Sigmoid colon (tissue), 7 donors: ENCODE data around the gene CEP170B. TPM values are rescaled to one million over a fixed set of nuclear protein-coding genes. Genes with fewer than 3 reads are reported as not detected.

Experiments
- DNase-seq: peaks from one replicate; pipeline ENCODE4 v3.0.0-alpha.2; 2019
- H3K27ac ChIP-seq, 4 donors: fragments of 200-600 bp; sonication (generic); one replicate each; pipeline ENCODE4 v1.5.1; 2016 to 2019; ENCODE audit warnings: mild to moderate bottlenecking in 1 of 4
- H3K27me3 ChIP-seq, 3 donors: fragments of 200-600 bp; sonication (generic); one replicate each; pipeline ENCODE4 v1.5.1; 2019; ENCODE audit warnings: mild to moderate bottlenecking in 1 of 3
- H3K36me3 ChIP-seq, 4 donors: fragments of 200-600 bp; sonication (generic); one replicate each; pipeline ENCODE4 v1.5.1; 2016 to 2019
- H3K4me1 ChIP-seq, 4 donors: fragments of 200-600 bp; sonication (generic); one replicate each; pipeline ENCODE4 v1.5.1; 2017 to 2019
- H3K4me3 ChIP-seq, 4 donors: fragments of 200-600 bp; sonication (generic); one replicate each; pipeline ENCODE4 v1.5.1; 2017 to 2019; ENCODE audit warnings: mild to moderate bottlenecking in 2 of 4, moderate library complexity in 1 of 4
- H3K9me3 ChIP-seq, 4 donors: fragments of 200-600 bp in 3 of 4; sonication (generic) in 3 of 4; one replicate each; pipeline versions ENCODE4 v1.5.1 to v1.6.1; 2013 to 2019
- CTCF ChIP-seq, 4 experiments: fragments of 450-650 bp in 3 of 4; fragments of 200-600 bp in 1 of 4; IDR thresholded peaks; one replicate each; pipeline ENCODE4 v1.5.1; 2016 to 2019; ENCODE audit warnings: antibody characterized with exemption in 4 of 4, mild to moderate bottlenecking in 3 of 4, moderate library complexity in 2 of 4
- EP300 ChIP-seq, 4 donors: sonication (generic); formaldehyde crosslinking; IDR thresholded peaks; one replicate each; pipeline ENCODE4 v1.6.1; 2017; ENCODE audit warnings: antibody characterized with exemption in 4 of 4
- POLR2A ChIP-seq, 2 donors: fragments of 450-650 bp; IDR thresholded peaks; one replicate each; pipeline ENCODE4 v1.6.1; 2016; ENCODE audit warnings: antibody characterized with exemption in 2 of 2, mild to moderate bottlenecking in 2 of 2, moderate library complexity in 2 of 2
- POLR2AphosphoS5 ChIP-seq, 4 donors: sonication (generic); formaldehyde crosslinking; IDR thresholded peaks; one replicate each; pipeline ENCODE4 v1.6.1; 2017; ENCODE audit warnings: antibody characterized with exemption in 4 of 4
- WGBS, 2 donors: extraction: QIAGEN DNeasy Blood & Tissue Kit; methylation state at CpG; one replicate each; pipeline ENCODE4 v1.1.7; 2013; 5-methylcytosine and 5-hydroxymethylcytosine counted together
- intact Hi-C: fragments of 100-400 bp; cut with DNase I; formaldehyde crosslinking; loops from one replicate; pipeline ENCODE4 v1.15.1; 2023
- polyA plus RNA-seq, 3 donors: library from polyadenylated mRNA; stranded (reverse); fragments of 200-250 nt; gene quantifications; one replicate each; pipeline ENCODE4 v1.2.3, GENCODE V29; 2013
- total RNA-seq, 4 donors: library from RNA; depleted of rRNA; stranded (reverse); fragments of >200 nt; gene quantifications; one replicate each; pipeline ENCODE4 v1.1.0, GENCODE V29; 2016
- donor health status: healthy with polysubstance abuse.
- donor health status: Bipolar disorder and iron deficiency.
- donor health status: healthy.

Gene CEP170B
- total and polyA plus RNA-seq, 7 donors: 5.4 to 60.0 (median 14.9) TPM

GRCh38 chr14:104935026-104935650 is 70.1 kb downstream of the CEP170B start:
- Histone ChIP-seq H3K4me3 (no peak overlapping the region), H3K9me3 (no peaks in the 10 kb centered on the region), H3K27ac (peak overlapping the region in 1 of 4 donors; percentile 24), H3K27me3 (no peaks in the 10 kb centered on the region), H3K36me3 (peaks cover 0 to 17% (median 10%) of the 10 kb centered on the region in 4 donors), H3K4me1 (peaks cover 0 to 23% (median 20%) of the 10 kb centered on the region in 4 donors)
- no peak for DNase-seq
- WGBS, 2 donors: 65 to 81% methylated on average over 3 of the region's 3 CpGs
- intact Hi-C loops: no loop called here
- TF ChIP-seq POLR2AphosphoS5 (IDR thresholded peaks at IDR 0.05): no peak
- TF ChIP-seq CTCF (IDR thresholded peaks at IDR 0.05): no peak
- no peak for TF ChIP-seq POLR2A (IDR thresholded peaks at IDR 0.05)
- TF ChIP-seq EP300 (IDR thresholded peaks at IDR 0.05): no peak

GRCh38 chr14:104935955-104936354 is 70.9 kb downstream of the CEP170B start:
- Histone ChIP-seq H3K36me3 (peaks cover 0 to 25% (median 12%) of the 10 kb centered on the region in 4 donors), H3K27ac (no peak overlapping the region), H3K4me3 (no peak overlapping the region), H3K9me3 (no peaks in the 10 kb centered on the region), H3K4me1 (peaks cover 0 to 23% (median 20%) of the 10 kb centered on the region in 4 donors), H3K27me3 (no peaks in the 10 kb centered on the region)
- intact Hi-C loops: no loop called here
- DNase-seq: no peak
- no peak for TF ChIP-seq POLR2AphosphoS5 (IDR thresholded peaks at IDR 0.05)
- no peak for TF ChIP-seq CTCF (IDR thresholded peaks at IDR 0.05)
- TF ChIP-seq POLR2A (IDR thresholded peaks at IDR 0.05): no peak
- TF ChIP-seq EP300 (IDR thresholded peaks at IDR 0.05): no peak
- WGBS, 2 donors: 33 to 100% methylated on average over 2 of the region's 2 CpGs

GRCh38 chr14:104936361-104937155 is 71.5 kb downstream of the CEP170B start:
- intact Hi-C loops: no loop called here
- WGBS, 2 donors: 66 to 70% methylated on average over 10 of the region's 10 CpGs
- H3K27ac ChIP-seq: no peak overlapping the region

GRCh38 chr14:104937161-104937560 is 72.1 kb downstream of the CEP170B start:
- peaks cover 0 to 17% (median 17%) of the 10 kb centered on the region in 4 donors for H3K4me1 ChIP-seq
- intact Hi-C loops: no loop called here
- peaks cover 0 to 37% (median 18%) of the 10 kb centered on the region in 4 donors for H3K36me3 ChIP-seq
- 69 to 81% methylated on average over 4 of the region's 4 CpGs for WGBS, 2 donors
- TF ChIP-seq CTCF (IDR thresholded peaks at IDR 0.05) (no peak), POLR2A (IDR thresholded peaks at IDR 0.05) (no peak), EP300 (IDR thresholded peaks at IDR 0.05) (no peak), POLR2AphosphoS5 (IDR thresholded peaks at IDR 0.05) (no peak)
- no peak overlapping the region for H3K27ac ChIP-seq
- H3K27me3 ChIP-seq: no peaks in the 10 kb centered on the region
- no peak for DNase-seq
- H3K4me3 ChIP-seq: no peak overlapping the region
- H3K9me3 ChIP-seq: no peaks in the 10 kb centered on the region

More at GRCh38 chr14:104936361-104937155, 71.5 kb downstream of the CEP170B start:
- DNase-seq: peak; percentile 58
- peaks cover 0 to 23% (median 20%) of the 10 kb centered on the region in 4 donors for H3K4me1 ChIP-seq
- H3K9me3 ChIP-seq: no peaks in the 10 kb centered on the region
- TF ChIP-seq EP300 (IDR thresholded peaks at IDR 0.05): no peak
- no peak for TF ChIP-seq POLR2A (IDR thresholded peaks at IDR 0.05)
- TF ChIP-seq CTCF (IDR thresholded peaks at IDR 0.05): no peak
- TF ChIP-seq POLR2AphosphoS5 (IDR thresholded peaks at IDR 0.05): no peak
- H3K27me3 ChIP-seq: no peaks in the 10 kb centered on the region
- peaks cover 0 to 31% (median 15%) of the 10 kb centered on the region in 4 donors for H3K36me3 ChIP-seq
- H3K4me3 ChIP-seq: no peak overlapping the region
